NCI-H2227 treated with DMSO at 0.1 percent for 48 hours (cell line): ENCODE results near the gene YIPF3.
"Not testable (repeated sequence)": the region's sequence is repeated elsewhere in the genome, so short reads cannot be mapped to it uniquely, and the experiment has no call there.

Source experiments
- DNase-seq: peaks from one replicate; lab custom pipeline; 2025; lab: John Stamatoyannopoulos, UW

YIPF3 gene

GRCh38 chr6:43509984-43510826, 6.5 kb downstream of the YIPF3 start, which contains the start of gene LRRC73:
TSS of gene LRRC73 (minus strand) at chr6:43510346. CDS start at chr6:43509785, 561 bp downstream.
- peak; percentile 53 for DNase-seq

GRCh38 chr6:43509142-43509983, 7.4 kb downstream of the YIPF3 start:
- DNase-seq, result no peak

- DNase-seq, result no peak
Measured at GRCh38 chr6:43508481-43509141, 8.1 kb downstream of the YIPF3 start.

- peak; percentile 66 for DNase-seq
Measured at GRCh38 chr6:43506667-43507471, 9.9 kb downstream of the YIPF3 start.

GRCh38 chr6:43506171-43506570, 10.6 kb downstream of the YIPF3 start:
- DNase-seq, result no peak

- DNase-seq, result no peak
Measured at GRCh38 chr6:43505718-43506117, 11.0 kb downstream of the YIPF3 start.

GRCh38 chr6:43504756-43505593, 11.8 kb downstream of the YIPF3 start:
- no peak for DNase-seq

GRCh38 chr6:43503443-43503842, 13.3 kb downstream of the YIPF3 start:
- no peak for DNase-seq

GRCh38 chr6:43502666-43503065, 14.1 kb downstream of the YIPF3 start:
- no peak for DNase-seq

- no peak for DNase-seq
Measured at GRCh38 chr6:43500921-43501320, 15.8 kb downstream of the YIPF3 start.

GRCh38 chr6:43499028-43499815, 17.5 kb downstream of the YIPF3 start:
- no peak for DNase-seq

- DNase-seq, result not testable (repeated sequence)
Measured at GRCh38 chr6:43498291-43498690, 18.4 kb downstream of the YIPF3 start.

- no peak for DNase-seq
Measured at GRCh38 chr6:43497689-43498088, 19.0 kb downstream of the YIPF3 start.

- no peak for DNase-seq
Measured at GRCh38 chr6:43497129-43497396, 19.7 kb downstream of the YIPF3 start.

- no peak for DNase-seq
Measured at GRCh38 chr6:43496370-43497128, 20.2 kb downstream of the YIPF3 start.

GRCh38 chr6:43495409-43495941, 21.3 kb downstream of the YIPF3 start:
- DNase-seq, result no peak

GRCh38 chr6:43494766-43495165, 22.0 kb downstream of the YIPF3 start:
- no peak for DNase-seq

GRCh38 chr6:43494321-43494720, 22.4 kb downstream of the YIPF3 start:
- no peak for DNase-seq

GRCh38 chr6:43493833-43494232, 22.9 kb downstream of the YIPF3 start:
- no peak for DNase-seq
